Right renal cortex interstitium (tissue), 3 donors: Measurements from ENCODE around the gene RNF41. TPM values are rescaled to one million over a fixed set of nuclear protein-coding genes. Genes with fewer than 3 reads are reported as not detected.

Experiments
- DNase-seq, 3 donors: peaks; one replicate each; pipeline ENCODE4 v3.0.0-alpha.2; 2013; ENCODE audit warnings: low read depth in 3 of 3, low spot score in 2 of 3
- polyA plus RNA-seq, 3 donors: library from polyadenylated mRNA; unstranded; fragments of 120-200 nt; gene quantifications; one replicate each; pipeline ENCODE4 v1.2.1, GENCODE V29; 2013; ENCODE audit not compliant: insufficient read length in 3 of 3

The RNF41 gene
- polyA plus RNA-seq, 3 donors = 44.8 to 48.4 (median 46.7) TPM

DNA sequence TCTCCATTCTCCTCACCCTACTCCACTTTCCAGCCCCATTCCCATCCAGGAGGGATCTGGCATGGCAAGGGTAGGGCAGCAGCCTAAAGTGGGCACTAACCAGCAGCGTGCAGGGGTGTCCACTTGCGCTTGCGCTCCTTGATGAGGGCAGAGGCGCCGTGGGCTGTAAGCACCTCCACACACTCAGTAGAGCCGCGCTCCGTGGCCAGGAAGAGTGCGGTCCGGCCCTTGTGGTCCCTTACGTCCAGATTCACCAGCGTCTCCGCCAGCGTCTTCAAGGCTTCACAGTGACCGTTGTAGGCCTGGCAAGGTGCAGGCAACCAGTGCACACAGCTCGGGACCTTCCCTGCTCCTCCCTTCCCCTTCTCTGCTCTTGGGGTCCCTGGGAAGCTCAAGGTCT lies 26.2 kb upstream of the RNF41 start:
- DNase-seq = no peak

DNA sequence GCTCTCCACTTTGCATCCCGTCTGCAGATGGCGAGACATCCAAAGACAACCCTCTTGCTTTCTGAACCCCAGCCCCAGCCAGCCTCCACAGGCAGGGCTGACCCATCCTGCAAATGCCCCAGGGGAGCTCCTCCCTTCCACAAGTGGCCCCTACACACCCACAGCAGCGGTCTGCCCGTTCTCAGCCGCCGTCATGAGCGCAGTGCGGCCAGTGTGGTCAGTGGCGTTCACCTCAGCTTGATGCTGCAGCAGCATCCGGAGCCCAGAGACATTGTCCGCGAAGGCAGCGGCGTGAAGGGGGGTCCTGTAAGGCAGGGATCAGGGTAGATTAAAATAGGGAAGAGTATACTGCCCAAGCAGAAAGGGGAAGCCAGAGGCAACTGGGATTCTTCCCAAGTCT lies 22.8 kb upstream of the RNF41 start:
- no peak for DNase-seq

DNA sequence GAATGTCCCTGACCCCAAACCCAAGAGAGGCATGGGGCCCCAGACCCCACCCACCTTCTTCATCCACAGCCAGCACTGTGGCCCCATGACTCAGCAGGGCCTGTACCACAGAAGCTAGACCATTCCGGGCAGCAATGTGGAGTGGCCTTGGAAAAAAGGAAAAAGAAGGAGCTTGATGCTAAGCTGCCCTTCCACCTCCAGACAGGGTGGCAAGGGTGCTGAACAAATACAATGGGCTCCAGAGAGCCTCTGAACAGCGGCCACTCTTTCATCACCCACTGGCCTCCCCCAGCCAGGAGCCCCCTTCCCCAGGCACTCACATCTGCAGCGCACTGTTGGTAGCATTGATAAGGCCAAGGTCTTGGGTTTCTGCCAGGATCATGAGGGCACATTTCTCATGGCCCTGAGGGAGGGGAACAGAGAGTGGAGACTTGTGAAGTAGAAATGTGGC lies 22.0 kb upstream of the RNF41 start:
- DNase-seq = no peak

DNA sequence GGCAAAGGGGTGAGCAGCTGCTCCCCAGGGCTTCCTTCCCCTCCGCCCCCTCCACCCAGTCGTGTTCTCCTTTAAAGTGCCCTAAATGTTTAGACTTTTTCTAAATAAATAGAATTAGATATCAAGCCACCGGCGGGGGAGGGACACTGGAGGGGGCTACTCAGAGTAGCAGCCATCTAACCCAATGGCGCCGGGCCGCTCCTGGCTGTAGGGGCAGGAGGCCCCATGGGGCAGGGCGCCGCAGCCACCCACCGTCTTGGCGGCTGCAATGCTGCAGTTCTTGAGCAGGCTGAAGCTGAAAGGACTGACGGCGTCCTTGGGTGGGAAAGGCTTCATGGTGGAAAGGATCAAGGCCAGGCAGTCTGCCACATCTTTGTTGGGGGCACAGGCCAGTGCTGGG lies 21.3 kb upstream of the RNF41 start:
- DNase-seq = no peak

DNA sequence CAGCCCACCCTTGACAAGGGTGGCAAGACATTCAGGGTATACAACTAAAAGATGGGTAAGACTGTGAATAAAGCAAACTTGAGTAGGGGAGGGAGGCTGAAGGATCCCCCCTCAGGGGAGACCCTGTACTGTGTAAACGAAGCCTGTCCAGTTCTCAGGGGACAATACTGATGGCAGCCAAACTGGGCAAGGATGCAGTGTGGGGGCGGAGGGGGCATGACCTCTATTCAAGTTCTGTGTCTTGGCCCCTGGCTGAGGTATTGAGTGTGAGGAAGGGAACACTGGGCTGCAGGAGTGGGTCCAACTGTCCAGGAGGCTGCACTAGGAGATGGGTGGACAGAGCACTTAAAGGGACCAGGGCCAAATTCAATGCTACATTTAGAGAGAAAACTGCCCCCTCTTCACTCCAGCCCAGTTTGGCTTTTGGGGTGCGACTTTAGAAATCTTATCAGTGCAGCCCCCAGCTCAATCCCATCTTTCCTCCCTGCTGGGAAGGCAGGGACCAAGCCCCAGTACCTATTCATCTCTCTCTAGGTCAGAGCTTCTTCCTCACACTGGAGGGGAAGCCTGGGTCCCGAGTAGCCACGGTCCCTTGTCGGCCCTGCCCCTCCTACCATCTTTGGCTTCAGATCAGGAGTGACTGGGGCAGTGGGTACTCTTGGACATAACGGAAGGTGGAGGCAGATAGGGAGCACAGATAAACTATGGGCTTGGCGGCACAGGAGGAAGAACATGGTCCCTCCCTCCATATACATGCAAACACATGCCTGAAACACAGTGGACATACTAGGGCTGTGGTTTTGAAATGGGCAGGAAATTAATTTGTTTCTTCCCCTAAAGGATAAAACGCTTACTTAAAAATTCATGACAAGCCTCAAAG lies 19.9 kb upstream of the RNF41 start:
- DNase-seq = no peak

DNA sequence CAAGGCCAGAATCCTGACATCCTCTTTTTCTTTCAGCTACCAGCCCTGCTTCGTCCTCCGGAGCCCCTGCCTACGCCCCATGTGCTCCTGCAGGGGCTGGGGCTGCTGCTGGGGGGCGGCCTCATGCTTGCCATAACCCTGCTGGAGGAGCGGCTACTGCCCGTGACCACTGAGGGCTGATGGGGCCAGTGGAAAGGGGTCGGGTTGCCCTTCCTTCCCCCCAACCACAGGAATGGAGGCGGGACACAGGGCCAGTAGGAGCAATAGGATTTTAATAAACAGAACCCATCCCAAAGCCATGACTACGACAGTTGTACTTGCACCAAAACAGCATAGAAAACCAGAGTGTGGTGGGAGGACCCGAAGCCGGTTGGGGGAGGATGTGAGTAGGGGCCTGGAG lies 15.8 kb upstream of the RNF41 start:
- no peak for DNase-seq

DNA sequence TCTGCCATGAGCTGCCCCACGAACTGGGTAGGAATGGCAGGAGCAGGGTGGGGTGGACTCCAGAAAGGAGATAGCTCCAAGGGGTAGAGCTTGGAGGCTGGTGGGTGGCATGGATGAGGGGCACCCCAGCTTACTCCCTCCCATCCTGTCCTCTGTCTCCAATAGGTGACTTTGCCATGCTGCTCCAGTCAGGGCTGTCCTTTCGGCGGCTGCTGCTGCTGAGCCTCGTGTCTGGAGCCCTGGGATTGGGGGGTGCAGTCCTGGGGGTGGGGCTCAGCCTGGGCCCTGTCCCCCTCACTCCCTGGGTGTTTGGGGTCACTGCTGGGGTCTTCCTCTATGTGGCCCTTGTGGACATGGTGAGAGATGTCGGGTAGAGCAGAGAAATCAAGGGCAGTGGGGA lies 15.3 kb upstream of the RNF41 start:
- DNase-seq = no peak

DNA sequence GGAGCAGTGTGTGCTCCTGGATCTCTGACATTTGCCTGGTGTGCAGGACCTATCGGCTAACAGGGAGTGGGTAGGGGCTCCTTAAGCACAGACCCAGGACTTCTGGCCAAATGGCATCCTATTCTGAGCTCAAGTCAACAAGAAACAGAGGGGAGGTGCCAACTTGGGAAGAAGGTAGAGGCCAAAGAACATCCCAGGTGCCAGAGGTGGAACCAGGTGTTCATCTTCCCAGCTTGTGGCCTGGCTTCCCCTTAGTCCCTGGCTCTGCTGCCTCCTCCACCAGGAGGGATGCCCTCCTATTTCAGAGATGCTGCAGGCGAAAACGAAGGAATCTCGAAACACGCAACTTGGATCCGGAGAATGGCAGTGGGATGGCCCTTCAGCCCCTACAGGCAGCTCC lies 14.4 kb upstream of the RNF41 start:
- no peak for DNase-seq

DNA sequence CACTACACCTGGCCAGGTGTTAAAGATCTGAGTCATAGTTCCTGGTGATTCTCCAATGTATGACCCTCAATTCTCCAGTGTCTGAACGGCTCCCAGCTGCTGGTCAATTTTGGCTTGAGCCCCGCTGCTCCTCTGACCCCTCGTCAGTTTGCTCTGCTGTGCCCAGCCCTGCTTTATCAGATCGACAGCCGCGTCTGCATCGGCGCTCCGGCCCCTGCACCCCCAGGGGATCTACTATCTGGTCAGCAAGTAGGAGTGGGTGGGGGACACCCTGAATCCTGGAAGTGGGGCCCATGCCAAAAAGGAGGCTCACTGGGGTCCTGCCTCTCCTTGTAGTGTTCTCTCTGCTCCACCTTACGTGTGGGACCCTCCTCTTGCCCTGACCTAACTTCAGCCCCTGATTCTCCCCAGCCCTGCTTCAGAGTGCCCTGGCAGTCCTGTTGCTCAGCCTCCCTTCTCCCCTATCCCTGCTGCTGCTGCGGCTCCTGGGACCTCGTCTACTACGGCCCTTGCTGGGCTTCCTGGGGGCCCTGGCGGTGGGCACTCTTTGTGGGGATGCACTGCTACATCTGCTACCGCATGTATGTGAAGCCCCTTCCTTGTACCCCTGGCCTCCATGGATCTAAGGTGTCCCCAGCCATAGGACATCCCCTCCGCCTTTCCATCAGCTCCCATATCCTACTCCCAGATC lies 13.2 kb upstream of the RNF41 start:
- no peak for DNase-seq

DNA sequence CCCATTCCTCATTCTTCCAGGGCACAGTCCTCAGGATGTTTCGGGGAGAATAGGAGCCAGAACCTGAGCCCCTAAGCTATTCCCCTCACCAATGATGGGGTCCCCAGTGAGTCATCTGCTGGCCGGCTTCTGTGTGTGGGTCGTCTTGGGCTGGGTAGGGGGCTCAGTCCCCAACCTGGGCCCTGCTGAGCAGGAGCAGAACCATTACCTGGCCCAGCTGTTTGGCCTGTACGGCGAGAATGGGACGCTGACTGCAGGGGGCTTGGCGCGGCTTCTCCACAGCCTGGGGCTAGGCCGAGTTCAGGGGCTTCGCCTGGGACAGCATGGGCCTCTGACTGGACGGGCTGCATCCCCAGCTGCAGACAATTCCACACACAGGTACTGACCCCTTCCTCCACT lies 9.5 kb upstream of the RNF41 start:
- no peak for DNase-seq

DNA sequence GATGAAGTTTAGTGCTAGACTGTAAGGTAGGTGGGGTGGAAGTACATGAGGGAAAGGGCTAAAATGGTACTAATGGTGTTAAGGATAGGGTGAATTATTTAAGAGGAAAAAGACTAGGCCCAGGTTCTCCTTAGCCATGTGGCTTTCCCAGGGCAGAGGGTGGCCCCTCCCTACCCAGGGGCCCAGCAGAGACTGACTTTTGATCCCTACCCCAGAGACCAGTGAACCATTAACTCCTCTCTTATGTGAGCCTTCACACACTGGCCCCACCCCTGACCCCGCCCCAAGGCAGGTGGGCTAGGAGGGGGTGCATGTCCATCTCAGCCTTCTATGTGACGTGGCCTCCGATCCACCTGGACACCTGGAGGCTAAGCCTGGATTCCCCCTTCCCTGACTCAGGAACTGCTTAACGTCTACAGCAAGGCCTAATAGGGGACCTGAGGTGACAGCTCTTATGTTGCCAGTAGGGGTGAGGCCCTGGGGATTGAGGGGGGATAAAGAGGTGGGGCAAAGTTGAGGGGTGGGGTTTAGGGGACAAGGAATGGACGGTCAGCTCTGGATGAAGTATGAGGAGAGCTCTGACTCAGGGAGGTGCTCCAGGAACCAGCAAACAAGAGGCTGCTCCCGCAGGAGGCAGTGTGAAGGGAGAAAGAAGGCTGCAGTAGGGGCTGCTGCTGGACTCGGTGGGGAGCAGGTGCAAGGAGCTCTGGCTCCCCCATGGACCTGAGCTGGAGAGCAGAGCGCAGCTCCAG lies 8.9 kb upstream of the RNF41 start:
- DNase-seq = no peak

DNA sequence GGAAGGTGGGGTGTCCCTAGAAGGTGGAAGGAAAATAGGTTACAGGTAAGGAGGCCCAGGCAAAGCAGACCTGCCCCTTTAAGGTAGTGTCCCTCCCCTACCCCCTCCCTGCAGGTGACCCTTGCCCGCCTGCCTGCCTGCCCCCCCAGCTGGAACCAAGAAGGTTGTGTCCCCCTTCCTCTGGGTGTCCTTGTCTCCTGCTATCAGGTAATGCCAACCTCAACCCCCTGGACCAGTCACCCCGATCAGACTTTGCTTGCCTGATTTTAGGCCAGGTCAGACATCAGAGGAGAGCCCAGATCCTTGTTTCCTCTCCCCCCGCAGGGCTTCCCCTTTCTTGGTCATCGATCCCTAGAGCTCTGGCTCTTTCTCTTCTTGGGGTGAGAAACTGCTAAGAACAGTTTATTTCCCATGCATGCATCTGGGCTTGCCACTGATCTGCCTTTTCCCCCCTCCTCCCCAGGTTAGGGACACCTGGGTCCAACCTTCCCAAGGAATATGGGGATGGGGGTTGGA lies 8.3 kb upstream of the RNF41 start, which contains the start of gene SLC39A5:
Gene SLC39A5, plus strand, starts transcription at position 136 of the 516 bp plus-strand sequence. CDS start 1,224 bp downstream, outside the sequence.
- no peak for DNase-seq

DNA sequence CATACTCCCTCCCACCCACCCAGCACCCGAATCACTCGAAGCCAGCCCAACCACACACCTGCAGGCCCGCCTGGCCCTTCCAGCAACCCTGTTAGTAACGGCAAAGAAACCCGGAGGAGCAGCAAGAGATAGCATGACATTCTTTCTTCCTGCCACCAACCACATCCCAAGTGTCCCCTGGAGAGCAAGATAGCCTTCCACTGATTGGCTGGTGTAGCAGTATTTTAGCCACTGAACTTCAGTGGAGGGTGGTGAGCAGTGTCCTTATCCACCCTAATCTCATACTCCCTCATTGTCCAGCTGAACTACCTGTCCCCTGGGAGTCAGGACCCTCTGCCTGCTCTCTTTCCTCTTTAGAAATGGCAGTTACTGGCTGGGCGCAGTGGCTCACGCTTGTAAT lies 7.4 kb upstream of the RNF41 start:
- DNase-seq = no peak

DNA sequence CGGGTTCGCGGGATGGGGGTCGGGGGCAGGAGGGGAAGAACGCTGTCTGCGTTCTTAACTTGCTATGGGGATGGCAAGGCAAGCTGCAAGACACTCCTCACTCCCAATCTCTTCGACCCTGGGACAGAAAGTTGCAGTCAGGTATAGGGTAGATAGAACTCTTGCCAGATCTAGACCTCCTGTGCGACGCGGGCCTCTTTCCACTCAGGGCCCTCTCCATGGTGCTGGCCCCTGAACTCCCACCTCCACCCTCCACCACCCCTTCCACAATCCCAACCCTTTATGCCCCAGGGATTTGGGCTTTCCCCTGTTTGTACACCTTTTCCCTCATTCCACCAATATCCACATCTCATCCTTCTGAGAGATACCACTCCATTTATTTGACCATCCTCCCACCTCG lies 3.2 kb upstream of the RNF41 start:
- no peak for DNase-seq

DNA sequence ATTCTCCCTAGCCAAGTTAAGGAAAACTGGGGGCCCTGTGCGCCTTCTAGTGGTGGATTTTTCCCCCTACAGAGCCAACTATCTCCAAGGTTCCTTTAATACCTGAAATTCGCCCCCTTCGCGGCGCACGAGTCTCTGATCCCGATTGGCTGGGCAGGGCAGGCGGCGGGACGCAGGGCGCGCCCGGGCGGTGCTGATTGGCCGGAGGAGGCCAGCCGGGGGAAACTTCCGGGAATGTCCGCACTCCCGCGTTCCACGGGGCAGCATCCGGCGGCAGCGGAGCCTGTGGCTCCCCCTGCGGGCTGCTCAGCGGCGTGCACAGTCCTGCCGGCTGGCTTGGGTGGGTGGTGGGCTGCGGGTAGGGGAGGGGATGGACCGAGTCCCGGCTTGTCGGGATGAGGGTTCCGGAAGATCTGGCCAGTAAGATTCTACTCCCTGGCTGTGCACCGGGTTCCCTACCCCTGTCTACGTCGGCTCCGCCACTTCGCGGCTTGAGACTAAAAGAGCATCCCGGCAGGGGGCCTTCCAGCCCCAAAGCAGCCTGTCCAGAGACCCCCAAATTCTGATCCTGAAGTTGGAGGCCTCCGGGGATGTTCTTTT lies 2.5 kb upstream of the RNF41 start, which contains the start of gene NABP2:
Gene NABP2, plus strand, starts transcription at position 241 of the 600 bp plus-strand sequence. CDS start 515 bp downstream, outside the sequence.
- DNase-seq = peak; percentile 94 to 97 (median 94)

DNA sequence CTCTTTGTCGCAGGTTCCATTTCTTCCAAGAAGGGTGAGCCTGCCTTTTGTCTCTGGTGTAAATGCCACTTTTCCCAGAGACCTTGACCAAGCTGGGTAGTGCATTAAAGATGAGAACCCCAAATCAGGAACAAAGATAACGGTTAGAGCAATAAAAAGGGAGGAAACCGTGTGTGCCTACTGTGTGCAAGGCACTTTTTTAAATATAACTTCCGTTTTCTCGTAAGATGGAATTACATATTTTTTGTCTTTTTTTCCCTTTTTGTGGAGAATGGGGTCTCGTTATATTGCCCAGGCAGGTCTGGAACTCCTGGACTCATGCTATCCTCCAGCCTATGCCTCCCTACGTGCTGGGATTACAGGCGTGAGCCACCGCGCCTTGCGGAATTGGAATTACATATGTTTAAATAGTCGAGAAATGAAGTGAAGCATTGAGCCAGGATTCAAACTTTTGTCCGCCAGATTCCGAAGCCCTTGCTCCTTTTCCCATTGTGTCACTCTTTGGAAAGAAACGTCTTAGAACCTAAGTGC lies 1.9 kb upstream of the RNF41 start:
- no peak for DNase-seq

DNA sequence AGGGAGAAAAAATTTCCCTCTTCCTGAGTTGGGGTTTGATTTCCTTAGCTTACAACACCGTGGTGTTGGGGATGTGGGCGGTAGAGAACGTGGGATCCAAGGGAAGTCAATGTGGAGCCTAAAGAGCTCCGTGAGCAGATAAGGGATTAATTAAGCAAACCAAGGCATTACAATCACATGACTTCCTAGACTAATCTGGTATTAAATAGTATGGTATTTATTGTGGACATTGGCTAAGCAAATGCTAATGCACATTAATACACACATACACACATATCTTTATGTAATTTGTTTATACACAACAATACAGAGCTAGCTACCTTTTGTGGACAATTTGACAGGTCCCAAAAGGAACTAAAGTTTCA lies 791 bp upstream of the RNF41 start:
- DNase-seq = no peak

DNA sequence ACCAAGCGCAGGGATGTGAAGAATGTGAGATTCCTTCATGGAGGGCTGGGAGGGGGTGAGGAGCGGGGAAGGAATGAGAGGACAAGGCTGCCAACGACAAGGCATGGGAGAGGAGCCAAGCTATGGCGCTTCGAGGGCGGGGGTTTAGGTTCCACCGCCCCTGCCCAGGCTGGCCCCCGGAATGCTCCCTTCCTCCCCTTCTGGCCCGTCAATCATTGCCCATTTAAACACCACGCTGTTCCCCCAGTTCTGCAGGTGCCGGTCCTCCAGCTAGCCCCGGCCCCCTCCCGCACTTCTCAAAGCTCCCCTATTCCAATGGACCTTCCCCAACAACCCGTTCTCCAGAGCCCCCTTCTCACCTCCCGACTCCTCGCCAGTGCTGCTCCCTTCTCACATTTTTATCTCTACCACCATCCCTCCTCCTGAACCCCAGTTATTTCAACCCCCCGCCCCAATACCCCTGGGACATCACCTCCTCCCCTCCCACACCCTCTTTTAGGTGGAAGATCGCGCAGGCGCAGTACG lies 428 bp downstream of the RNF41 start:
- DNase-seq = peak in 1 of 3 donors; percentile 55

DNA sequence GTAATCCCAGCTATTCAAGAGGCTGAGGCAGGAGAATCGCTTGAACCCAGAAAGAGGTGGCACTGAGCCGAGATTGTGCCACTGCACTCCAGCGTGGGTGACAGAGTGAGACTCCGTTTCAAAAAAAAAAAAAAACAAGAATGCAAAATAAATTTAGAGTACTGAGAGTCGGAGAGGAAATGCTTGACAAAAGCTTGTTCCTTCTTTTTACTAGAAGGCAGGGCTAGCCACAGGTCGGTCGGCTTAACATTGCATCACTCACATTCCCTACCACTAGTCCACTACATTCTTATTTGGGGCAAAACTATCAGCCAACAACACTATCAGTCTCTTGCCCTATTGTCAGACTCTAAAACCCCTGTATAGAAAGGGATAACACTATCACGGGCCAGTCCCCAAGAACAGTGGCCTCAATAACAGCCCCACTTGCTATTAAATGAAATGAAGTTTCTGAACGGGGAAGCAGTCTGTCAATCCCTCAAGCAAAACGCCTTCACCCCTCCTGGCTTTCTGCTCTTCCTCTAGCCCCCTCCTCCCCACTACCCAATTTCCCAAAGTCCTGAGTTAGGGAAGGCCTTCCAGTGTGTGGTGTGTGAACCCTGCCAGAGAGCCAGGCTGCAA lies 1.0 kb downstream of the RNF41 start:
- no peak for DNase-seq

DNA sequence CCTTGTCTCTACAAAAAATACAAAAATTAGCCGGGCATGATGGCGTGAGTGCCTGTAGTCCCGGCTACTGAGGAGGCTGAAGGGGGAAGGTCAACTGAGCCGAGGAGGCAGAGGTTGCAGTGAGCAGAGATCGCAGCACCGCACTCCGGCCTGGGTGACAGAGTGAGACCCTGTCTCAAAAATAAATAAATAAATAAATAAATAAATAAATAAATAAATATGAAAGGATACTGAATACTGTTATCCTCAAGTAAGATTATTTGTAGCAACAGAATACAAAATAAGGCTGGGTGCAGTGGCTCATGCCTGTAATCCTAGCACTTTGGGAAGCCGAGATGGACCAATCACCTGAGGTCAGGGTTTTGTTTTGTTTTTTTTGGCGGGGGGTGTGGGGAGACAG lies 1.9 kb downstream of the RNF41 start:
- DNase-seq = no peak
